Ovary (tissue), 9 donors: ENCODE results near the gene SHF. TPM values are rescaled to one million over a fixed set of nuclear protein-coding genes. Genes with fewer than 3 reads are reported as not detected.

ENCODE experiments used
- DNase-seq, 5 donors: peaks; one replicate each; pipeline ENCODE4 v3.0.0-alpha.2; 2019 to 2020
- H3K27ac ChIP-seq, 2 donors: fragments of 200-600 bp; one replicate each; pipeline versions ENCODE4 v1.5.1 to v1.8.0; 2019 to 2022
- H3K27me3 ChIP-seq: fragments of 200-600 bp; one replicate; pipeline ENCODE4 v1.8.0; 2022
- H3K36me3 ChIP-seq: fragments of 200-600 bp; sonication (generic); one replicate; pipeline ENCODE4 v1.5.1; 2019
- H3K4me1 ChIP-seq: one replicate; pipeline ENCODE4 v1.8.1; 2013; ENCODE audit warnings: mild to moderate bottlenecking, moderate library complexity; ENCODE audit not compliant: insufficient read depth
- H3K4me3 ChIP-seq: fragments of 200-600 bp; sonication (generic); one replicate; pipeline ENCODE4 v1.5.1; 2017
- H3K9me3 ChIP-seq, 2 donors: fragments of 200-600 bp in 1 of 2; sonication (generic) in 1 of 2; one replicate each; pipeline versions ENCODE4 v1.5.1 to v1.8.1; 2013 to 2019; ENCODE audit warnings: mild to moderate bottlenecking in 1 of 2, moderate library complexity in 1 of 2
- CTCF ChIP-seq, 3 donors: fragments of 450-650 bp in 2 of 3; fragments of 200-600 bp in 1 of 3; IDR thresholded peaks; one replicate each; pipeline versions ENCODE4 v1.5.1 to v1.8.0; 2016 to 2022; ENCODE audit warnings: antibody characterized with exemption in 3 of 3, mild to moderate bottlenecking in 1 of 3
- EP300 ChIP-seq: sonication (generic); formaldehyde crosslinking; IDR thresholded peaks from one replicate; pipeline ENCODE4 v1.6.1; 2017; ENCODE audit warnings: antibody characterized with exemption
- POLR2A ChIP-seq: fragments of 450-650 bp; IDR thresholded peaks from one replicate; pipeline ENCODE4 v1.6.1; 2017; ENCODE audit warnings: antibody characterized with exemption, mild to moderate bottlenecking, moderate library complexity
- WGBS, 3 donors: extraction: QIAGEN DNeasy Blood & Tissue Kit in 1 of 3; methylation state at CpG; one replicate each; pipeline versions ENCODE4 v1.1.5 to v1.1.7; 2013 to 2017; 5-methylcytosine and 5-hydroxymethylcytosine counted together
- intact Hi-C, 4 donors: fragments of 100-400 bp; cut with DNase I; formaldehyde crosslinking; loops; one replicate each; pipeline versions ENCODE4 v1.11.0 to v1.15.1; 2022 to 2023
- polyA plus RNA-seq, 2 donors: library from polyadenylated mRNA; stranded (reverse); fragments of 200-250 nt in 1 of 2; fragments of 350-450 nt in 1 of 2; fragmentation: Illumina TruSeq in 1 of 2; extraction: RNeasy Lipid Tissue Mini Kit (QIAGEN cat#74804) in 1 of 2; gene quantifications; one replicate each; pipeline ENCODE4 v1.2.3, GENCODE V29; 2013 to 2014
- total RNA-seq, 7 donors: library from RNA; depleted of rRNA in 2 of 7; stranded (reverse); fragments of >200 nt in 2 of 7; fragmentation: NEBNext Ultra II Directional in 3 of 7; extraction: Animal tissue kit (Norgen Biotek cat#: 25700) in 3 of 7; gene quantifications; one replicate each; pipeline versions ENCODE4 v1.1.0 to v1.2.4, GENCODE V29; 2016 to 2023
- donor health status: DM: no; HTN: no; CAD: no; lungs with moderate emphysema.
- donor health status: DM: no; HTN: no; CAD: no.
- donor health status: Bipolar disorder and iron deficiency.
- donor health status: DM: yes; HTN: yes; CAD: no.
- donor health status: DM: no; HTN: no; CAD: no.
- donor health status: DM: yes; HTN: yes; CAD: no.

The SHF gene
- total and polyA plus RNA-seq, 9 donors = 17.5 to 45.3 (median 30.5) TPM

DNA sequence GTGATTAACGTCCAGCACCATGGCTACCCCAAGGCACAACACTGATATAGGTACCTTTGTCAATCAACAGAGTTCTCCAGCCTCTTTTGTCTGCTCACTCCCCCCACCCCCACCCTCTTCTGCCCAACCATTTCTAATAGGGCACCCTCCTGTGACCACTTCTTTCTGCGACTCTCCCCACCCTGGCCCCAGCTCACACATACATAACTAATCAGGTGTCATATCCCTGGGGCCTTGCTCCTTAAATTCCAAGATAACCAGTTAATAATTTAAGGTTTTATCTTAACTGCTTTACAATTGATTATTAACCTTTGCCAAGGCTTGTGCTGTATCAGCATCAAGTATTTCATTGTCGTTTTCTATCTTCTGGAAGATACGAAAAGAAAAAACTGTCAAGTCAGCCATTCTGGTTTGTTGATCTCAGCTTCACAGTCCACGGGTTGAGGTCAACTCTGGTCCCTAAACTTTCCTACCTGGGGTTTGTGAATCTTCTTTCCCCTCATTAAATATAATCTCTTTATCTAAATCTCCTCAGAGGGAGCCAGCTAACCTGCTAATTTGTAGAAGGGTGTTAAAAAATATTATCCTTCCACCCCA lies 37.0 kb upstream of the SHF start:
- H3K27ac ChIP-seq = no peak overlapping the region
- TF ChIP-seq POLR2A (no peak), EP300 (no peak), CTCF (IDR thresholded peaks at IDR 0.05) (no peak)
- H3K4me1 ChIP-seq = no peaks in the 10 kb centered on the region
- 45 to 63% (median 49%) methylated on average over 5 of the region's 5 CpGs for whole genome bisulfite sequencing, 3 donors
- DNase-seq = no peak
- H3K9me3 ChIP-seq = no peaks in the 10 kb centered on the region
- intact Hi-C loops = no loop called here
- H3K27me3 ChIP-seq = no peaks in the 10 kb centered on the region
- H3K36me3 ChIP-seq = no peaks in the 10 kb centered on the region
- no peak overlapping the region for H3K4me3 ChIP-seq

DNA sequence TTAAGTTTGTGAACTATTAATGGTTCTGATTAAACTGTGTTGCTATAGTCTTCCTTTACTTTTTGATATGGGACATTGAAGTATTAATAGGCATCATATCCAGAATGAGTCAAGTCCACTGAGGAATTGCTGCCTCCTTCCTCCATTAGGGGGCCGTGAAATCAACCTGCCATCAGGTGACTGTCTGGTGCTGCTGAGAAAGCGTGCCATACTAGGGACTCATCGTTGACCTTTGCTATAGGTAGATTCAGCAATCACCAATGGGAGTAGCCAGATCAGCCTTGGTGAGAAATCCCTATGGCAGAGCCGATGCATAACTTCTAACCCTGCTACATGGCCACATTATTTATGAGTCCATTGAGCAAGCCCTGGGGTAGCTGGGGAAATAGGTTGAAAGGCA lies 34.2 kb upstream of the SHF start:
- H3K4me1 ChIP-seq = no peaks in the 10 kb centered on the region
- H3K4me3 ChIP-seq = no peak overlapping the region
- no peaks in the 10 kb centered on the region for H3K36me3 ChIP-seq
- H3K27ac ChIP-seq = no peak overlapping the region
- H3K9me3 ChIP-seq = no peaks in the 10 kb centered on the region
- intact Hi-C loops = no loop called here
- no peaks in the 10 kb centered on the region for H3K27me3 ChIP-seq
- 81 to 87% (median 86%) methylated on average over 4 of the region's 4 CpGs for WGBS, 3 donors
- TF ChIP-seq POLR2A (no peak), CTCF (IDR thresholded peaks at IDR 0.05) (no peak), EP300 (no peak)
- no peak for DNase-seq

- Histone ChIP-seq H3K27me3 (no peaks in the 10 kb centered on the region), H3K36me3 (no peaks in the 10 kb centered on the region), H3K4me1 (no peaks in the 10 kb centered on the region), H3K4me3 (no peak overlapping the region), H3K27ac (no peak overlapping the region), H3K9me3 (no peaks in the 10 kb centered on the region)
- WGBS, 3 donors = 93 to 96% (median 95%) methylated on average over 2 of the region's 2 CpGs
- intact Hi-C loops = no loop called here
- DNase-seq = no peak
- TF ChIP-seq POLR2A (no peak), CTCF (IDR thresholded peaks at IDR 0.05) (no peak), EP300 (no peak)
Measured at GRCh38 chr15:45221053-45221599, 33.4 kb upstream of the SHF start.

DNA sequence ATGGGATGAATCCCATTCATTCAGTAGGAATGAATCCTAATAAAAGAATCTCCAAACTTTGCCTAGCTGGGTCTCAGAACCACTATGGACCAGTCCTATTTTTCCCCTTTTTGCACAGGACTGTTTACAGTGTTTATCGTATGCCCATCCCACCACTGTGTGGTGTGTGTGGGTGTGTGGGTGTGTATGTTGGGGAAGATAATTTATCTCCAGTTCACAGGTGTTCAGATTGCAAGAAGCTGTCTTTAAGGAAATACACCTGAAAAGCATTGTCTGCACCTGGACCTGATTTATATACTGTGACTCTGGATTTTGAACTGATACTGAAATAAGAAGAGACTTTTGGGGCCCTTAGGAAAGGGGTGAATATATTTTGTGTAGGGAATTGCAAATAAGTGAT lies 24.7 kb upstream of the SHF start:
- H3K27ac ChIP-seq = no peak overlapping the region
- TF ChIP-seq POLR2A = no peak
- no peak for TF ChIP-seq EP300
- TF ChIP-seq CTCF (IDR thresholded peaks at IDR 0.05) = no peak
- intact Hi-C loops = loop anchor here in 1 of 4 donors (10.0 kb wide), 1 partner anchor 52 kb away; no protein-coding TSS in a partner anchor
- H3K36me3 ChIP-seq = no peaks in the 10 kb centered on the region
- 83 to 93% (median 89%) methylated on average over 1 of the region's 1 CpG for WGBS, 3 donors
- no peaks in the 10 kb centered on the region for H3K9me3 ChIP-seq
- no peaks in the 10 kb centered on the region for H3K27me3 ChIP-seq
- no peaks in the 10 kb centered on the region for H3K4me1 ChIP-seq
- H3K4me3 ChIP-seq = no peak overlapping the region
- DNase-seq = no peak
